ENCODE data around the gene PCDHA6. TPM values are rescaled to one million over a fixed set of nuclear protein-coding genes. Genes with fewer than 3 reads are reported as not detected.
A peak's percentile ranks its signal among the peaks of the same experiment; 100 is the strongest.
"Not testable (repeated sequence)": the region's sequence is repeated elsewhere in the genome, so short reads cannot be mapped to it uniquely, and the experiment has no call there.

The PCDHA6 gene
- total RNA-seq, 1 donor from 2014 or later, result 1.2 TPM

DNA sequence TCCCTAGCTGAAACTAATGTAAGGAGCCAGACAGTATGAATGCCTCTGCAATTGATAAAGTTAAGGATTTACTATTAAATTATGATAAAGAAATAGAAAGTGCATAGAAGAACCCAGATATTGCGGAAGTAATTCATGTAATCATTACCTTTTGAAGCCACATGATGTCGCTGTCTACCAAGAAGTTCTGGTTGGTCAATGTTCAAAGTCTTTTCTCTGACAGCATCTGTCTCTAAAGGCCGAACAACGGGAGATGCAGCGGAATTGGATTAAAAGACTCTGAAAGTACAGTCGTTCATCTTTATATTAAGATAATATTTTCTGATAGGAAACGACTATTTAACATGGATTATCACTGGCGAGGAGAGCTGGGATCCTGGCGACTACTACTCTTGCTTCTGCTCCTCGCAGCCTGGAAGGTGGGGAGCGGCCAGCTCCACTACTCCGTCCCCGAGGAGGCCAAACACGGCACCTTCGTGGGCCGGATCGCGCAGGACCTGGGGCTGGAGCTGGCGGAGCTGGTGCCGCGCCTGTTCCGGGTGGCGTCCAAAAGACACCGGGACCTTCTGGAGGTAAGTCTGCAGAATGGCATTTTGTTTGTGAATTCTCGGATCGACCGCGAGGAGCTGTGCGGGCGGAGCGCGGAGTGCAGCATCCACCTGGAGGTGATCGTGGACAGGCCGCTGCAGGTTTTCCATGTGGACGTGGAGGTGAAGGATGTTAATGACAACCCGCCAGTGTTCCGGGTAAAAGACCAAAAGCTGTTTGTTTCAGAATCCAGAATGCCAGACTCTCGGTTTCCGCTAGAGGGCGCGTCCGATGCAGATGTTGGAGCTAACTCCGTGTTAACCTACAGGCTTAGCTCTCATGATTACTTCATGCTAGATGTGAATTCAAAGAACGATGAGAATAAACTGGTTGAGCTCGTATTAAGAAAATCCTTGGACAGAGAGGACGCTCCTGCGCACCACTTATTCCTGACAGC lies 13.5 kb downstream of the PCDHA6 start, which contains the start of gene PCDHA8:
Gene PCDHA8 (plus strand): TSS at position 210 of the 985 bp plus-strand sequence. CDS start 135 bp downstream, at position 345.
- no peak within 1 kb of the TSS for H3K27ac ChIP-seq
- no peaks in the 10 kb centered on the region for H3K4me1 ChIP-seq
- H3K4me3 ChIP-seq, result no peak within 1 kb of the TSS
- H3K27me3 ChIP-seq, result no peaks in the 10 kb centered on the region
- no peaks in the 10 kb centered on the region for H3K36me3 ChIP-seq
- intact Hi-C loops (cut with DNase I), result no loop called here
- no peak for DNase-seq (ENCODE audit: extremely low spot score in 2 of 2)
- TF ChIP-seq POLR2A (IDR thresholded peaks at IDR 0.05), result no peak
- no peak for TF ChIP-seq POLR2AphosphoS5 (IDR thresholded peaks at IDR 0.05; ENCODE audit: insufficient read depth in 1 of 2, low read depth in 1 of 2)
- peaks cover 13% of the 10 kb centered on the region for H3K9me3 ChIP-seq

DNA sequence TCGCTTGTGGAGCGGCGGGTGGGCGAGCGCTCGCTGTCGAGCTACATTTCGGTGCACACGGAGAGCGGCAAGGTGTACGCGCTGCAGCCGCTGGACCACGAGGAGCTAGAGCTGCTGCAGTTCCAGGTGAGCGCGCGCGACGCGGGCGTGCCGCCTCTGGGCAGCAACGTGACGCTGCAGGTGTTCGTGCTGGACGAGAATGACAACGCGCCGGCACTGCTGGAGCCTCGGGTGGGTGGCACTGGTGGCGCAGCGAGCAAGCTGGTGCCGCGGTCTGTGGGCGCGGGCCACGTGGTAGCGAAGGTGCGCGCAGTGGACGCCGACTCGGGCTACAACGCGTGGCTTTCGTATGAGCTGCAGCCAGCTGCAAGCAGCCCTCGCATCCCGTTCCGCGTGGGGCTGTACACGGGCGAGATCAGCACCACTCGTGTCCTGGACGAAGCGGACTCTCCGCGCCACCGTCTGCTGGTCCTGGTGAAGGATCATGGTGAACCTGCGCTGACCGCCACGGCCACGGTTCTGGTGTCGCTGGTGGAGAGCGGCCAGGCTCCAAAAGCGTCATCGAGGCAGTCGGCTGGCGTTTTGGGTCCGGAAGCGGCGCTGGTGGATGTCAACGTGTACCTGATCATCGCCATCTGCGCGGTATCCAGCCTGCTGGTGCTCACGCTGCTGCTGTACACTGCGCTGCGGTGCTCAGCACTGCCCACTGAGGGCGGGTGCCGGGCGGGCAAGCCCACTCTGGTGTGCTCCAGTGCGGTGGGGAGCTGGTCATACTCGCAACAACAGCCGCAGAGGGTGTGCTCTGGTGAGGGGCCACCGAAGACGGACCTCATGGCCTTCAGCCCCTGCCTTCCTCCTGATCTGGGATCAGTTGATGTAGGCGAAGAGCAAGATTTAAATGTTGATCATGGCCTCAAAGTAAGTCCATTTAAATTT lies 15.3 kb downstream of the PCDHA6 start:
- peaks cover 13% of the 10 kb centered on the region for H3K9me3 ChIP-seq
- no peak overlapping the region for H3K4me3 ChIP-seq
- DNase-seq (ENCODE audit: extremely low spot score in 2 of 2), result peak in 1 of 2 donors; percentile 77
- H3K4me1 ChIP-seq, result no peaks in the 10 kb centered on the region
- intact Hi-C loops (cut with DNase I), result no loop called here
- H3K36me3 ChIP-seq, result no peaks in the 10 kb centered on the region
- TF ChIP-seq POLR2AphosphoS5 (IDR thresholded peaks at IDR 0.05; ENCODE audit: insufficient read depth in 1 of 2, low read depth in 1 of 2) (no peak), POLR2A (IDR thresholded peaks at IDR 0.05) (no peak)
- TF ChIP-seq, protein P1, sequence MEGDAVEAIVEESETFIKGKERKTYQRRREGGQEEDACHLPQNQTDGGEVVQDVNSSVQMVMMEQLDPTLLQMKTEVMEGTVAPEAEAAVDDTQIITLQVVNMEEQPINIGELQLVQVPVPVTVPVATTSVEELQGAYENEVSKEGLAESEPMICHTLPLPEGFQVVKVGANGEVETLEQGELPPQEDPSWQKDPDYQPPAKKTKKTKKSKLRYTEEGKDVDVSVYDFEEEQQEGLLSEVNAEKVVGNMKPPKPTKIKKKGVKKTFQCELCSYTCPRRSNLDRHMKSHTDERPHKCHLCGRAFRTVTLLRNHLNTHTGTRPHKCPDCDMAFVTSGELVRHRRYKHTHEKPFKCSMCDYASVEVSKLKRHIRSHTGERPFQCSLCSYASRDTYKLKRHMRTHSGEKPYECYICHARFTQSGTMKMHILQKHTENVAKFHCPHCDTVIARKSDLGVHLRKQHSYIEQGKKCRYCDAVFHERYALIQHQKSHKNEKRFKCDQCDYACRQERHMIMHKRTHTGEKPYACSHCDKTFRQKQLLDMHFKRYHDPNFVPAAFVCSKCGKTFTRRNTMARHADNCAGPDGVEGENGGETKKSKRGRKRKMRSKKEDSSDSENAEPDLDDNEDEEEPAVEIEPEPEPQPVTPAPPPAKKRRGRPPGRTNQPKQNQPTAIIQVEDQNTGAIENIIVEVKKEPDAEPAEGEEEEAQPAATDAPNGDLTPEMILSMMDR (IDR thresholded peaks at IDR 0.05), result no peak
- H3K27me3 ChIP-seq, result no peaks in the 10 kb centered on the region
- no peak overlapping the region for H3K27ac ChIP-seq

DNA sequence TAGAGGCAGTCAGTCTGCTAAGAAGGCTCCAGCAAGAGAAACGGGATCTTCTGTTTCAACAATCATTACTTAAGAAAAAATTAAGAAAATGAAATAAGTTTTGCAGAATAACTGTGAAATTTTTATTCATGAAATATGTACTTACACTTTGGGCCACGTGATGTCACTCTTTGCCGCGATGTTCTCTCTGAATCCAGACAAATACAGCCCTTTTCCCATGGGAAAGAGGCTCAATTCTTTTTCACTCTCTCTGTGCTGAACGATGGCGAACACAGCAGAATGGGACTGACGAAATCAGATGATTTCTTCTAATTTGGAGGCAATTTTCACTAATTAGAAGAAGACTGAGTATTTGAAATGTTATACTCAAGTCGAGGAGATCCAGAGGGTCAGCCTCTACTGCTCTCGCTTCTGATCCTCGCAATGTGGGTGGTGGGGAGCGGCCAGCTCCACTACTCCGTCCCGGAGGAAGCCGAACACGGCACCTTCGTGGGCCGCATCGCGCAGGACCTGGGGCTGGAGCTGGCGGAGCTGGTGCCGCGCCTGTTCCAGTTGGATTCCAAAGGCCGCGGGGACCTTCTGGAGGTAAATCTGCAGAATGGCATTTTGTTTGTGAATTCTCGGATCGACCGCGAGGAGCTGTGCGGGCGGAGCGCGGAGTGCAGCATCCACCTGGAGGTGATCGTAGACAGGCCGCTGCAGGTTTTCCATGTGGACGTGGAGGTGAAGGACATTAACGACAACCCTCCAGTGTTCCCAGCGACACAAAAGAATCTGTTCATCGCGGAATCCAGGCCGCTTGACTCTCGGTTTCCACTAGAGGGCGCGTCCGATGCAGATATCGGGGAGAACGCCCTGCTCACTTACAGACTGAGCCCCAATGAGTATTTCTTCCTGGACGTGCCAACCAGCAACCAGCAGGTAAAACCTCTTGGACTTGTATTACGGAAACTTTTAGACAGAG lies 20.7 kb downstream of the PCDHA6 start, which contains the start of gene PCDHA9:
Gene PCDHA9 (plus strand): TSS at position 244 of the 964 bp plus-strand sequence. CDS start 114 bp downstream, at position 358.
- H3K4me1 ChIP-seq; DNase-seq (ENCODE audit: extremely low spot score in 2 of 2); intact Hi-C loops (cut with DNase I); H3K27me3 ChIP-seq; H3K36me3 ChIP-seq; H3K27ac ChIP-seq; H3K9me3 ChIP-seq; H3K4me3 ChIP-seq: not testable (repeated sequence)

DNA sequence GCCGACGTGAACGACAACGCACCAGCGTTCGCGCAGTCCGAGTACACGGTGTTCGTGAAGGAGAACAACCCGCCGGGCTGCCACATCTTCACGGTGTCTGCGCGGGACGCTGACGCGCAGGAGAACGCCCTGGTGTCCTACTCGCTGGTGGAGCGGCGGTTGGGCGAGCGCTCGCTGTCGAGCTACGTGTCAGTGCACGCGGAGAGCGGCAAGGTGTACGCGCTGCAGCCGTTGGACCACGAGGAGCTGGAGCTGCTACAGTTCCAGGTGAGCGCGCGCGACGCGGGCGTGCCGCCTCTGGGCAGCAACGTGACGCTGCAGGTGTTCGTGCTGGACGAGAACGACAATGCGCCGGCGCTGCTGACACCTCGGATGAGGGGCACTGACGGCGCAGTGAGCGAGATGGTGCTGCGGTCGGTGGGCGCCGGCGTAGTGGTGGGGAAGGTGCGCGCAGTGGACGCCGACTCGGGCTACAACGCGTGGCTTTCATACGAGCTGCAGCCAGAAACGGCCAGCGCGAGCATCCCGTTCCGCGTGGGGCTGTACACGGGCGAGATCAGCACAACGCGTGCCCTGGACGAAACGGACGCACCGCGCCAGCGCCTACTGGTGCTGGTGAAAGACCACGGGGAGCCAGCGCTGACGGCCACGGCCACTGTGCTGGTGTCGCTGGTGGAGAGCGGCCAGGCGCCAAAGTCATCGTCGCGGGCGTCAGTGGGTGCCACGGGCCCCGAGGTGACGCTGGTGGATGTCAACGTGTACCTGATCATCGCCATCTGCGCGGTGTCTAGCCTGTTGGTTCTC lies 22.3 kb downstream of the PCDHA6 start:
- H3K27ac ChIP-seq; H3K27me3 ChIP-seq; intact Hi-C loops (cut with DNase I); H3K4me3 ChIP-seq; H3K4me1 ChIP-seq; H3K9me3 ChIP-seq; DNase-seq (ENCODE audit: extremely low spot score in 2 of 2); H3K36me3 ChIP-seq: not testable (repeated sequence)

DNA sequence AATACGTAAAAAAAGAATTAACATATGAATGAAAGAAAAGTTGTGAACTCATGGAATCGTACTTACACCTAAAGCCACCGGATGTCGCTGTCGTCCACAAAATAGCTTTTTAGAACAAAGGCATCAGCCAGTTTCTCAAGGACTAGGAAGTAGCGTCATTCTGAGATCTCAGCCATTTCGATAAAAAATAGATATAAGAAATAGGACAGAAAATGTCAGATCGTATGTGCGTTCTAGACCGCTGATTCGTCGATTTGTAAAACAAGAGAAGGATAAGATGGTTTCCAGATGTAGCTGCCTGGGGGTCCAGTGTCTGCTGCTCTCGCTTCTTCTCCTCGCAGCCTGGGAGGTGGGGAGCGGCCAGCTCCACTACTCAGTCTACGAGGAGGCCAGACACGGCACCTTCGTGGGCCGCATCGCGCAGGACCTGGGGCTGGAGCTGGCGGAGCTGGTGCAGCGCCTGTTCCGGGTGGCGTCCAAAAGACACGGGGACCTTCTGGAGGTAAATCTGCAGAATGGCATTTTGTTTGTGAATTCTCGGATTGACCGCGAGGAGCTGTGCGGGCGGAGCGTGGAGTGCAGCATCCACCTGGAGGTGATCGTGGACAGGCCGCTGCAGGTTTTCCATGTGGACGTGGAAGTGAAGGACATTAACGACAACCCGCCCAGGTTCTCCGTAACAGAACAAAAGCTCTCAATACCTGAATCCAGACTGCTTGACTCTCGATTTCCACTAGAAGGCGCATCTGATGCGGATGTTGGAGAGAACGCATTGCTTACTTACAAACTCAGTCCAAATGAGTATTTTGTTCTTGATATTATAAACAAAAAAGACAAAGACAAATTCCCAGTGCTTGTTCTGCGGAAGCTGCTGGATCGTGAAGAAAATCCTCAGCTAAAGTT lies 28.3 kb downstream of the PCDHA6 start, which contains the start of gene PCDHA10:
Gene PCDHA10 (plus strand): TSS at position 126 of the 903 bp plus-strand sequence. CDS start 152 bp downstream, at position 278.
- DNase-seq (ENCODE audit: extremely low spot score in 2 of 2), result no peak
- Histone ChIP-seq H3K27me3 (no peaks in the 10 kb centered on the region), H3K27ac (no peak within 1 kb of the TSS), H3K4me1 (no peaks in the 10 kb centered on the region), H3K4me3 (peak within 1 kb of the TSS in 1 of 2 donors; percentile 24), H3K9me3 (no peaks in the 10 kb centered on the region), H3K36me3 (no peaks in the 10 kb centered on the region)
- intact Hi-C loops (cut with DNase I), result no loop called here
- no peak for TF ChIP-seq POLR2AphosphoS5 (IDR thresholded peaks at IDR 0.05; ENCODE audit: insufficient read depth in 1 of 2, low read depth in 1 of 2)
- TF ChIP-seq, protein P1 (IDR thresholded peaks at IDR 0.05), result peak in 2 of 3 experiments; percentile 8 to 32
- TF ChIP-seq POLR2A (IDR thresholded peaks at IDR 0.05), result no peak
